Omental fat pad (tissue), 4 donors: ENCODE measurements around the gene UBL4A. TPM values are rescaled to one million over a fixed set of nuclear protein-coding genes. Genes with fewer than 3 reads are reported as not detected.
"Not testable (repeated sequence)": the region's sequence is repeated elsewhere in the genome, so short reads cannot be mapped to it uniquely, and the experiment has no call there.

Source experiments
- ATAC-seq: fragments of 150-250 bp; one replicate; pipeline ENCODE4 v1.9.1; 2016; ENCODE audit warnings: mild to moderate bottlenecking, moderate library complexity; ENCODE audit not compliant: low FRiP score
- DNase-seq: peaks from one replicate; pipeline ENCODE4 v3.0.0-alpha.2; 2019; ENCODE audit warnings: low spot score
- CTCF ChIP-seq, 3 donors: fragments of 450-650 bp; IDR thresholded peaks; one replicate each; pipeline ENCODE4 v1.5.1; 2016 to 2017; ENCODE audit warnings: antibody characterized with exemption in 3 of 3, mild to moderate bottlenecking in 3 of 3, moderate library complexity in 2 of 3
- total RNA-seq, 4 donors: library from RNA; depleted of rRNA; stranded (reverse); fragments of >200 nt; gene quantifications; one replicate each; pipeline ENCODE4 v1.1.0, GENCODE V29; 2016

Gene UBL4A
- total RNA-seq, 4 donors from 2014 or later = 21.3 to 43.0 (median 34.0) TPM

- no peak for ATAC-seq
- no peak for TF ChIP-seq CTCF (IDR thresholded peaks at IDR 0.05)
Measured at GRCh38 chrX:154508384-154508745, 21.9 kb upstream of the UBL4A start.

GRCh38 chrX:154507673-154508383, 21.4 kb upstream of the UBL4A start:
- ATAC-seq = no peak
- no peak for DNase-seq
- no peak for TF ChIP-seq CTCF (IDR thresholded peaks at IDR 0.05)

More at GRCh38 chrX:154508384-154508745, 21.9 kb upstream of the UBL4A start:
- DNase-seq = no peak

GRCh38 chrX:154506483-154507332, 20.3 kb upstream of the UBL4A start:
- ATAC-seq = no peak
- DNase-seq = no peak
- no peak for TF ChIP-seq CTCF (IDR thresholded peaks at IDR 0.05)

GRCh38 chrX:154505734-154506133, 19.3 kb upstream of the UBL4A start:
- TF ChIP-seq CTCF (IDR thresholded peaks at IDR 0.05) = no peak
- ATAC-seq = no peak
- DNase-seq = no peak

- TF ChIP-seq CTCF (IDR thresholded peaks at IDR 0.05) = no peak
- ATAC-seq = no peak
- DNase-seq = no peak
Measured at GRCh38 chrX:154502989-154503388, 16.6 kb upstream of the UBL4A start.

GRCh38 chrX:154502098-154502497, 15.7 kb upstream of the UBL4A start:
- no peak for TF ChIP-seq CTCF (IDR thresholded peaks at IDR 0.05)
- ATAC-seq (no peak), DNase-seq (no peak)

GRCh38 chrX:154501423-154501822, 15.0 kb upstream of the UBL4A start:
- DNase-seq, ATAC-seq: not testable (repeated sequence)

- DNase-seq, ATAC-seq: not testable (repeated sequence)
Measured at GRCh38 chrX:154496591-154497137, 10.2 kb upstream of the UBL4A start.
